ENCODE results near the gene TAC3.
"Not testable (repeated sequence)": the region's sequence is repeated elsewhere in the genome, so short reads cannot be mapped to it uniquely, and the experiment has no call there.

TAC3 gene

GRCh38 chr12:56962247-56962646, 54.1 kb downstream of the TAC3 start:
- not testable (repeated sequence) for FAIRE-seq; DNase-seq (ENCODE audit: insufficient read length, low spot score)

Measured in H54 (cell line).